Calu3 (cell line): ENCODE data around the gene CMTR1. TPM values are rescaled to one million over a fixed set of nuclear protein-coding genes. Genes with fewer than 3 reads are reported as not detected.
"Not testable (repeated sequence)": the region's sequence is repeated elsewhere in the genome, so short reads cannot be mapped to it uniquely, and the experiment has no call there.

Experiments
- BruUV-seq: library from RNA; stranded (reverse); fragments of 400-500 nt; replicated peaks from 2 replicates; lab custom pipeline; 2021; lab: Mats Ljungman, UMichigan
- CTCF ChIA-PET: fragments of 300-600 bp; sonication (Branson Sonifier 250); formaldehyde crosslinking; loops from one replicate; lab custom pipeline; 2022; ENCODE audit warnings: antibody characterized with exemption; lab: Charles Lee
- DNase-seq: peaks from one replicate; pipeline ENCODE4 v3.0.0; 2022
- H3K27ac Mint-ChIP-seq: one replicate; pipeline ENCODE4 v1.8.0; 2022; ENCODE audit warnings: mixed read lengths; ENCODE audit not compliant: unreplicated experiment
- H3K27me3 Mint-ChIP-seq: one replicate; pipeline ENCODE4 v1.8.0; 2022; ENCODE audit warnings: mixed read lengths; ENCODE audit not compliant: unreplicated experiment
- H3K36me3 Mint-ChIP-seq: one replicate; pipeline ENCODE4 v1.8.0; 2022; ENCODE audit warnings: mild to moderate bottlenecking, moderate library complexity, mixed read lengths; ENCODE audit not compliant: insufficient read depth, unreplicated experiment
- H3K4me1 Mint-ChIP-seq: one replicate; pipeline ENCODE4 v1.8.0; 2022; ENCODE audit warnings: mild to moderate bottlenecking, low read depth, mixed read lengths; ENCODE audit not compliant: unreplicated experiment
- H3K4me3 Mint-ChIP-seq: one replicate; pipeline ENCODE4 v1.8.0; 2022; ENCODE audit warnings: mild to moderate bottlenecking, low read depth, moderate library complexity, mixed read lengths; ENCODE audit not compliant: unreplicated experiment
- H3K9me3 Mint-ChIP-seq: one replicate; pipeline ENCODE4 v1.8.0; 2022; ENCODE audit warnings: low read depth, mixed read lengths; ENCODE audit not compliant: unreplicated experiment
- CTCF ChIP-seq: fragments of 200-600 bp; IDR thresholded peaks from one replicate; pipeline ENCODE4 v1.8.0; 2022; ENCODE audit warnings: antibody characterized with exemption; ENCODE audit not compliant: unreplicated experiment
- intact Hi-C: fragments of 100-400 bp; cut with micrococcal nuclease; formaldehyde crosslinking; loops from one replicate; pipeline ENCODE4 v1.10.0; 2022; ENCODE audit not compliant: unreplicated experiment
- total RNA-seq: library from RNA; stranded (reverse); gene quantifications from 2 replicates; pipeline ENCODE4 v1.2.3, GENCODE V29; 2022

The CMTR1 gene
- total RNA-seq, 1 experiment from 2014 or later = 50.3 TPM

GRCh38 chr6:37499433-37500293 lies 66.6 kb downstream of the CMTR1 start, which contains the start of gene CCDC167:
Gene CCDC167 (minus strand): TSS chr6:37499893. CDS start chr6:37499863, 30 bp downstream.
- no peaks in the 10 kb centered on the region for H3K9me3 Mint-ChIP-seq
- intact Hi-C loops = no loop called here
- peaks cover 32% of the 10 kb centered on the region for H3K27me3 Mint-ChIP-seq
- peak within 1 kb of the TSS; percentile 82 for H3K27ac Mint-ChIP-seq
- TF ChIP-seq CTCF = no peak
- CTCF ChIA-PET = interaction anchor here (0.5 to 1.6 kb wide), 7 partner anchors 39 to 679 kb away, joined by 3 to 7 read pairs (median 4); no protein-coding TSS in a partner anchor
- BruUV-seq = no TSS peak
- peak within 1 kb of the TSS; percentile 84 for H3K4me3 Mint-ChIP-seq
- peak; percentile 98 for DNase-seq
- H3K4me1 Mint-ChIP-seq = peaks cover 9% of the 10 kb centered on the region
- peaks cover 18% of the 10 kb centered on the region for H3K36me3 Mint-ChIP-seq

GRCh38 chr6:37500294-37500608 lies 67.2 kb downstream of the CMTR1 start:
- peaks cover 18% of the 10 kb centered on the region for H3K36me3 Mint-ChIP-seq
- H3K4me3 Mint-ChIP-seq = peak overlapping the region; percentile 84
- H3K9me3 Mint-ChIP-seq = no peaks in the 10 kb centered on the region
- CTCF ChIA-PET = interaction anchor here (0.5 to 1.6 kb wide), 7 partner anchors 38 to 680 kb away, joined by 3 to 7 read pairs (median 4); no protein-coding TSS in a partner anchor
- no peak for TF ChIP-seq CTCF
- intact Hi-C loops = no loop called here
- BruUV-seq = no TSS peak
- peaks cover 9% of the 10 kb centered on the region for H3K4me1 Mint-ChIP-seq
- peak overlapping the region; percentile 82 for H3K27ac Mint-ChIP-seq
- no peak for DNase-seq
- H3K27me3 Mint-ChIP-seq = peaks cover 38% of the 10 kb centered on the region

GRCh38 chr6:37500904-37501303 lies 67.9 kb downstream of the CMTR1 start:
- Mint-ChIP-seq H3K27me3 (peaks cover 44% of the 10 kb centered on the region), H3K36me3 (peaks cover 18% of the 10 kb centered on the region)
- DNase-seq, H3K4me1 Mint-ChIP-seq, intact Hi-C loops, BruUV-seq, H3K27ac Mint-ChIP-seq, H3K4me3 Mint-ChIP-seq, H3K9me3 Mint-ChIP-seq: not testable (repeated sequence)
- CTCF ChIA-PET = interaction anchor here (0.7 to 1.6 kb wide), 4 partner anchors 15 to 242 kb away, joined by 3 to 7 read pairs (median 4); no protein-coding TSS in a partner anchor

GRCh38 chr6:37501632-37502491 lies 68.8 kb downstream of the CMTR1 start:
- Mint-ChIP-seq H3K27ac (no peak overlapping the region), H3K9me3 (no peaks in the 10 kb centered on the region), H3K27me3 (peaks cover 54% of the 10 kb centered on the region), H3K4me3 (no peak overlapping the region), H3K36me3 (peaks cover 18% of the 10 kb centered on the region), H3K4me1 (peaks cover 9% of the 10 kb centered on the region)
- CTCF ChIA-PET = interaction anchor here (1.0 kb wide), 1 partner anchor 14 kb away, joined by 3 read pairs; no protein-coding TSS in a partner anchor
- no TSS peak for BruUV-seq
- intact Hi-C loops = no loop called here
- no peak for DNase-seq
- TF ChIP-seq CTCF = no peak
